ENCODE results near the gene PDAP1. TPM values are rescaled to one million over a fixed set of nuclear protein-coding genes. Genes with fewer than 3 reads are reported as not detected.

PDAP1 gene
- total and polyA plus RNA-seq, 2 of the 13 experiments (the other 11 are each of a cell fraction or from before 2014, with no cell fraction given) = 13.0 to 100 TPM

GRCh38 chr7:99408379-99409191 is at the start of gene PDAP1, which contains the start of gene BUD31 (continued):
- TF ChIP-seq, protein P1, sequence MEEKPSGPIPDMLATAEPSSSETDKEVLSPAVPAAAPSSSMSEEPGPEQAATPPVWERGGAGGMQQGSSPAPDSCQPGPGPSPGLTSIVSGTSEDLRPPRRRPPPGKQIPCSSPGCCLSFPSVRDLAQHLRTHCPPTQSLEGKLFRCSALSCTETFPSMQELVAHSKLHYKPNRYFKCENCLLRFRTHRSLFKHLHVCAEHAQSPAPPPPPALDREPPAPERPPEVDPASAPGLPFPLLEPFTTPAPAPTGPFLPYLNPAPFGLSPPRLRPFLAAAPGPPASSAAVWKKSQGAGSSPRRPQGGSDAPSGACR (CRISPR knock-in tag; IDR thresholded peaks at IDR 0.05) = no peak; the same call in 1 of the 2 replicates
- TF ChIP-seq ZNF281 (CRISPR knock-in tag; IDR thresholded peaks at IDR 0.05; ENCODE audit: borderline replicate concordance) = no peak
- no peak; the same call in 1 of the 2 replicates for TF ChIP-seq NFYC (CRISPR knock-in tag; IDR thresholded peaks at IDR 0.05)
- TF ChIP-seq ZNF556 (CRISPR knock-in tag; IDR thresholded peaks at IDR 0.05; ENCODE audit: borderline replicate concordance) = peak; percentile 43; the same call in 1 of the 2 replicates
- TF ChIP-seq ZFY (CRISPR knock-in tag; IDR thresholded peaks at IDR 0.05) = peak; percentile 85
- peak; percentile 97 for TF ChIP-seq YEATS2 (CRISPR knock-in tag; IDR thresholded peaks at IDR 0.05; ENCODE audit: borderline replicate concordance)
- TF ChIP-seq TGIF2 (CRISPR knock-in tag; IDR thresholded peaks at IDR 0.05) = 0 out of 2 replicates have a peak, but pooled peaks have one; percentile 30
- peak; percentile 85 for TF ChIP-seq KLF6 (CRISPR knock-in tag; IDR thresholded peaks at IDR 0.05)
- no peak for TF ChIP-seq HMG20B (CRISPR knock-in tag; conservative IDR thresholded peaks at IDR 0.05)
- TF ChIP-seq TARDBP (CRISPR knock-in tag; IDR thresholded peaks at IDR 0.05) = peak; percentile 80
- TF ChIP-seq MZF1 (CRISPR knock-in tag; IDR thresholded peaks at IDR 0.05; ENCODE audit: borderline replicate concordance) = no peak
- peak; percentile 72 for TF ChIP-seq FOXK2 (IDR thresholded peaks at IDR 0.05)
- TF ChIP-seq, protein P2, sequence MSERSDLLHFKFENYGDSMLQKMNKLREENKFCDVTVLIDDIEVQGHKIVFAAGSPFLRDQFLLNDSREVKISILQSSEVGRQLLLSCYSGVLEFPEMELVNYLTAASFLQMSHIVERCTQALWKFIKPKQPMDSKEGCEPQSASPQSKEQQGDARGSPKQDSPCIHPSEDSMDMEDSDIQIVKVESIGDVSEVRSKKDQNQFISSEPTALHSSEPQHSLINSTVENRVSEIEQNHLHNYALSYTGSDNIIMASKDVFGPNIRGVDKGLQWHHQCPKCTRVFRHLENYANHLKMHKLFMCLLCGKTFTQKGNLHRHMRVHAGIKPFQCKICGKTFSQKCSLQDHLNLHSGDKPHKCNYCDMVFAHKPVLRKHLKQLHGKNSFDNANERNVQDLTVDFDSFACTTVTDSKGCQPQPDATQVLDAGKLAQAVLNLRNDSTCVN (CRISPR knock-in tag; IDR thresholded peaks at IDR 0.05; ENCODE audit: borderline replicate concordance) = peak; percentile 78; the same call in 1 of the 2 replicates
- no peak for TF ChIP-seq JUNB (CRISPR knock-in tag; IDR thresholded peaks at IDR 0.05; ENCODE audit: borderline replicate concordance)
- TF ChIP-seq, protein P3, sequence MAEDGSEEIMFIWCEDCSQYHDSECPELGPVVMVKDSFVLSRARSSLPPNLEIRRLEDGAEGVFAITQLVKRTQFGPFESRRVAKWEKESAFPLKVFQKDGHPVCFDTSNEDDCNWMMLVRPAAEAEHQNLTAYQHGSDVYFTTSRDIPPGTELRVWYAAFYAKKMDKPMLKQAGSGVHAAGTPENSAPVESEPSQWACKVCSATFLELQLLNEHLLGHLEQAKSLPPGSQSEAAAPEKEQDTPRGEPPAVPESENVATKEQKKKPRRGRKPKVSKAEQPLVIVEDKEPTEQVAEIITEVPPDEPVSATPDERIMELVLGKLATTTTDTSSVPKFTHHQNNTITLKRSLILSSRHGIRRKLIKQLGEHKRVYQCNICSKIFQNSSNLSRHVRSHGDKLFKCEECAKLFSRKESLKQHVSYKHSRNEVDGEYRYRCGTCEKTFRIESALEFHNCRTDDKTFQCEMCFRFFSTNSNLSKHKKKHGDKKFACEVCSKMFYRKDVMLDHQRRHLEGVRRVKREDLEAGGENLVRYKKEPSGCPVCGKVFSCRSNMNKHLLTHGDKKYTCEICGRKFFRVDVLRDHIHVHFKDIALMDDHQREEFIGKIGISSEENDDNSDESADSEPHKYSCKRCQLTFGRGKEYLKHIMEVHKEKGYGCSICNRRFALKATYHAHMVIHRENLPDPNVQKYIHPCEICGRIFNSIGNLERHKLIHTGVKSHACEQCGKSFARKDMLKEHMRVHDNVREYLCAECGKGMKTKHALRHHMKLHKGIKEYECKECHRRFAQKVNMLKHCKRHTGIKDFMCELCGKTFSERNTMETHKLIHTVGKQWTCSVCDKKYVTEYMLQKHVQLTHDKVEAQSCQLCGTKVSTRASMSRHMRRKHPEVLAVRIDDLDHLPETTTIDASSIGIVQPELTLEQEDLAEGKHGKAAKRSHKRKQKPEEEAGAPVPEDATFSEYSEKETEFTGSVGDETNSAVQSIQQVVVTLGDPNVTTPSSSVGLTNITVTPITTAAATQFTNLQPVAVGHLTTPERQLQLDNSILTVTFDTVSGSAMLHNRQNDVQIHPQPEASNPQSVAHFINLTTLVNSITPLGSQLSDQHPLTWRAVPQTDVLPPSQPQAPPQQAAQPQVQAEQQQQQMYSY (CRISPR knock-in tag; IDR thresholded peaks at IDR 0.05) = no peak
- no peak for TF ChIP-seq ZMYM2 (CRISPR knock-in tag; IDR thresholded peaks at IDR 0.05)
- peak; percentile 100 for TF ChIP-seq CEBPB (IDR thresholded peaks at IDR 0.05; ENCODE audit: borderline replicate concordance, low read depth, low read length)
- no peak for TF ChIP-seq ZNF263 (CRISPR knock-in tag; IDR thresholded peaks at IDR 0.05)
